ENCODE results near the gene LRRC8C. TPM values are rescaled to one million over a fixed set of nuclear protein-coding genes. Genes with fewer than 3 reads are reported as not detected.

Gene LRRC8C
- total RNA-seq, 1 experiment from 2014 or later, result 8.4 TPM

GRCh38 chr1:89671775-89672488 lies 39.0 kb downstream of the LRRC8C start:
- Histone ChIP-seq H3K4me3 (replicated peaks in 1 of 2; ENCODE audit: low read depth in 1 of 2, low read length in 2 of 2) (no peak overlapping the region), H4K20me1 (ENCODE audit: insufficient read depth) (no peaks in the 10 kb centered on the region), H3K27me3 (ENCODE audit: insufficient read depth, low read length) (no peaks in the 10 kb centered on the region), H2AFZ (ENCODE audit: low read depth, low read length, poor library complexity, severe bottlenecking) (no peak overlapping the region), H3K36me3 (ENCODE audit: control insufficient read depth in 1 of 2, insufficient read depth in 2 of 2, low read length in 2 of 2) (no peaks in the 10 kb centered on the region), H3K27ac (ENCODE audit: low read depth, low read length) (no peak overlapping the region), H3K4me2 (ENCODE audit: low read length) (no peak overlapping the region), H3K4me1 (ENCODE audit: control insufficient read depth in 1 of 2, insufficient read depth in 2 of 2, low read length in 2 of 2) (peaks cover 0 to 3% of the 10 kb centered on the region in 2 experiments; a peak in 1 of 4 replicates), H3K9ac (ENCODE audit: low read length) (no peak overlapping the region), H3K79me2 (ENCODE audit: insufficient read depth, low read length) (no peaks in the 10 kb centered on the region; the same call in 1 of the 2 replicates), H3K9me2 (ENCODE audit: insufficient read depth) (no peaks in the 10 kb centered on the region), H3K9me3 (ENCODE audit: control insufficient read depth in 1 of 2, insufficient read depth in 1 of 2, low read depth in 1 of 2, low read length in 2 of 2) (no peaks in the 10 kb centered on the region)
- intact Hi-C loops (cut with micrococcal nuclease), result no loop called here
- CTCF ChIA-PET, result no interaction called here
- no peak for ATAC-seq
- no TSS peak for BruUV-seq (replicated peaks)
- RAD21 ChIA-PET (ENCODE audit: low non-redundant PET in 1 of 2, low total read pairs in 2 of 2, uncharacterized antibody in 2 of 2, unreplicated experiment in 2 of 2), result no interaction called here
- POLR2A ChIA-PET, result no interaction called here
- no peak for DNase-seq (ENCODE audit: low read depth, low spot score)
- TF ChIP-seq YY1 (IDR thresholded peaks at IDR 0.05; ENCODE audit: extremely low read depth, insufficient replicate concordance, low read depth, low read length) (no peak), POLR2A (IDR thresholded peaks at IDR 0.05; ENCODE audit: borderline replicate concordance, extremely low read depth, insufficient read depth, insufficient read length) (no peak), EZH2phosphoT487 (IDR thresholded peaks at IDR 0.05; ENCODE audit: borderline replicate concordance) (no peak), ZBTB33 (IDR thresholded peaks at IDR 0.05; ENCODE audit: extremely low read depth, insufficient replicate concordance, low read length) (no peak), POLR2AphosphoS5 (IDR thresholded peaks at IDR 0.05; ENCODE audit: low read depth, low read length) (no peak), REST (IDR thresholded peaks at IDR 0.05; ENCODE audit: low read depth) (no peak), CBX3 (IDR thresholded peaks at IDR 0.05; ENCODE audit: low read depth) (no peak), FOSL1 (IDR thresholded peaks at IDR 0.05; ENCODE audit: low read depth) (no peak), ZNF274 (IDR thresholded peaks at IDR 0.05; ENCODE audit: low read depth, low read length) (no peak), ATF3 (IDR thresholded peaks at IDR 0.05) (no peak)

Data from HCT116 (cell line).